Smooth muscle cell of trachea (primary cell): Measurements from ENCODE around the gene CFAP90. TPM values are rescaled to one million over a fixed set of nuclear protein-coding genes. Genes with fewer than 3 reads are reported as not detected.

Source experiments
- total RNA-seq: library from RNA; depleted of rRNA; stranded (reverse); fragments of >200 nt; gene quantifications from 2 replicates; pipeline ENCODE4 v1.2.1, GENCODE V29; 2014

Gene CFAP90
- total RNA-seq: 0.17 TPM in 1 of 2 replicates, not detected in the other

GRCh38 chr5:7850395-7851239 lies at the start of gene CFAP90:
Gene CFAP90, minus strand, starts transcription at chr5:7851133. Its CDS starts 112 bp downstream, at chr5:7851021.

GRCh38 chr5:7868773-7869473 lies 18.0 kb upstream of the CFAP90 start, which contains the start of the genes FASTKD3 and MTRR:
Gene FASTKD3, minus strand, starts transcription at chr5:7869031. Its CDS starts 948 bp downstream, at chr5:7868083.
Gene MTRR, plus strand, starts transcription at chr5:7869148. Its CDS starts 1,647 bp downstream, at chr5:7870795.

Other genes starting within 250 kb of the CFAP90 start
- 10.8 and 22.8 TPM in 2 replicates for gene FASTKD3, start 17.9 kb upstream of the CFAP90 start, total RNA-seq
- gene MTRR, start 18.0 kb upstream of the CFAP90 start, total RNA-seq: 28.9 and 37.1 TPM in 2 replicates